GM21723 (cell line): ENCODE measurements around the gene NSF.
A peak's percentile ranks its signal among the peaks of the same experiment; 100 is the strongest.
"Not testable (repeated sequence)": the region's sequence is repeated elsewhere in the genome, so short reads cannot be mapped to it uniquely, and the experiment has no call there.

Experiments
- ATAC-seq: cut with Tn5 transposase; IDR thresholded peaks from one replicate; pipeline ENCODE4 v1.9.1; 2021; ENCODE audit warnings: mild to moderate bottlenecking, moderate library complexity; ENCODE audit not compliant: unreplicated experiment

NSF gene

DNA sequence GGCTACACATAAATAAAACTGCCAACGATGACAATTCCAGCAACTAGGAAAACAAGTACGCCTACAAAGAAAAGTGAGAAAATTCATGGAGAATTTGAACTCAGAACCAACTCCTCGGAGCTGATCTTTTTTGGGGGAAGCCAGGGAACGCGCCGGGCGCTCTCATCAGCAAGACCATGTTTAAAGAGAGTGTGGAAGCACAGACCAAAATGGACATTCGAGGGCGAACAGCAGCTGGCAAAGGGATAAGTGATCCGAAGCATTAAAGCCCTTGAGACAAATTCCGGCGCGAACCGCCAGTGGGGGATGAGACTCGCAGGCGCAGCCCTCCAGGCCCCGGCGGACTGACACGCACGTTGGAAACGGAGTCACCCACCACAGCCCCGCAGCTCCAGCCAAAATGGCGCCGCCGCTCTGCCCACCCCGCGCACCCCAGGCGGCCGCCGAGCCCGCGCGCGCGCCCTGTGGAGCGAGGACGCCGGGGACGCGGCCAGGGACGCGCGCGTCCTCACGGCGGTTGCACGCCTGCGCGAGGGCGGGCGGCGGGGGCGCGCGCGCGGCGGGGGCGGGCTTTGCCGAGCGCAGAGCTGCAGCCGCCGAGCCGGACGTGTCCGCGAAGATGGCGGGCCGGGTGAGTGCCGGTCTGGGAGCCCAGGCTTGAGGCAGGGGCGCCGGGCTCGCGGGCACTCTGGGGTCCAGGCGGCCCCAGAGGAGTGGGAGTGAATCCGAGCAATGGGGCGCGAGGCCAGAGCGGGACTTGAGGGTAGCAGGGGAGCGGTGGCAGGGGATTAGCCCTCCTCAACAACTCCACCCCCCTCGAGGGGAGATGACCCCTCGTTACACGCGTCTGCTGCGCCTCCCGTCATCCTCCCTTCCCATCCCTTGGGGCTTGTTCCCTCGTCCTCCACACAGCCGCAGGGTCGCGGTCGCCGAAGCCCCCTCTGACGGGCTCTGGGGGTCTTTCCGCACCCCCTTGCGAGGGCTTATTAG lies at the start of gene NSF:
Gene NSF, plus strand, starts transcription at position 513 of the 990 bp plus-strand sequence. Its CDS starts 107 bp downstream, at position 620.
- peak; percentile 72 for ATAC-seq

GRCh38 chr17:46548607-46549006 lies 41.9 kb upstream of the NSF start:
- not testable (repeated sequence) for ATAC-seq

- ATAC-seq, result not testable (repeated sequence)
Observed at GRCh38 chr17:46559155-46559554, 31.3 kb upstream of the NSF start.

DNA sequence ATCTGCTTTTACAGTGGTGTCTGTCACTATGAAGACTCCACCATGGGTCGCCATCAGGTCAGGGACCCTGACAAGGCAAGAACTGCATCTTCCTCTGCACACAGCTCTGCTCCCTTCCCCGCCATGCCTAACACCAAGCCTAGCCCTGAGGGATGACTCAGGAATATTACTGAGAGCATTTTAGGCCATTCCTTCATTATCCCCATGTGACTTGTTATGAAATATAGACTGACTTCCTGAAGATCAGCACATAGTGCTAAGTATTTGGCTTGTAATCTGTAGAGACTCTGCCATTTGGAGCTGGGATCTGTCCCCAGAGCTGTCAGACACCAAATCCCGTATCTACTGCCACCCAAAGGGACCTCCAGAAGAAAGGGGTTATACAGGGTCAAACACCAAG lies 30.4 kb upstream of the NSF start:
- ATAC-seq, result not testable (repeated sequence)

- not testable (repeated sequence) for ATAC-seq
Observed at GRCh38 chr17:46566284-46566683, 24.2 kb upstream of the NSF start.

DNA sequence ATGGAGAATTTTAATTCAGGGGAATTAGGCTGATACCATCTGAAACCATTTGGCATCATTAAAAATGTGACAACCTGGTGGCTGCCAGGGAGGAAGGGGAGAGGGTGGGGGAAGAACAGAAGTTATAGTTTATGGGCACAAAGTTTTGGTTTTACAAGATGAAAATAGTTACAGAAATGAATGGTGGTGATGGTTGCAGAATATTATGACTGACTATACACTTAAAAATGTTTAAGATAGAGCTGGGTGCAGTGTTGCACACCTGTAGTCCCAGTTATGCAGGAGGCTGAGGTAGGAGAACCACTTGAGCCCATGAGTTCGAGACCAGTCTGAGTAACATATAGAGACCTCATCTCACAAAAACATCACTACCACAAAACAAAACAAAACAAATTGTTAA lies 23.5 kb upstream of the NSF start:
- not testable (repeated sequence) for ATAC-seq

DNA sequence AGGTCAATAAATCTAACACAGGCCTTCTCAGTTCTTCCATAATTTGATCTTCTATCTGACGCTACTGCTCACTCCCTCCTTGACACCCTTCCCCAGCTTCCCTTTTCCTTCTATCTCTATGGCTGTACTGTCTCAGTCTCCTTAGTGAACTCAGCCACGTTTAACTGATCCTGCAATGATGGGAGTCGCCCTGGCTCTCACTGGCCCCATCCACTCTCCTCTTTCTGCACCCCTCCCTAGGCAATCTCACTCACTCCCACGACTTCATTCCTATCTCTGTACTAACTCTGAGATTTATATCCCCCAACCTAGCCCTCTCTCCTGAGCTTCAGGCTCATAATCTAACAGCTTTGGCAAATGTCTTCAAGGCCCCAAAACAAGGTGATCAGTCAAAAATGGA lies 18.7 kb upstream of the NSF start:
- not testable (repeated sequence) for ATAC-seq

DNA sequence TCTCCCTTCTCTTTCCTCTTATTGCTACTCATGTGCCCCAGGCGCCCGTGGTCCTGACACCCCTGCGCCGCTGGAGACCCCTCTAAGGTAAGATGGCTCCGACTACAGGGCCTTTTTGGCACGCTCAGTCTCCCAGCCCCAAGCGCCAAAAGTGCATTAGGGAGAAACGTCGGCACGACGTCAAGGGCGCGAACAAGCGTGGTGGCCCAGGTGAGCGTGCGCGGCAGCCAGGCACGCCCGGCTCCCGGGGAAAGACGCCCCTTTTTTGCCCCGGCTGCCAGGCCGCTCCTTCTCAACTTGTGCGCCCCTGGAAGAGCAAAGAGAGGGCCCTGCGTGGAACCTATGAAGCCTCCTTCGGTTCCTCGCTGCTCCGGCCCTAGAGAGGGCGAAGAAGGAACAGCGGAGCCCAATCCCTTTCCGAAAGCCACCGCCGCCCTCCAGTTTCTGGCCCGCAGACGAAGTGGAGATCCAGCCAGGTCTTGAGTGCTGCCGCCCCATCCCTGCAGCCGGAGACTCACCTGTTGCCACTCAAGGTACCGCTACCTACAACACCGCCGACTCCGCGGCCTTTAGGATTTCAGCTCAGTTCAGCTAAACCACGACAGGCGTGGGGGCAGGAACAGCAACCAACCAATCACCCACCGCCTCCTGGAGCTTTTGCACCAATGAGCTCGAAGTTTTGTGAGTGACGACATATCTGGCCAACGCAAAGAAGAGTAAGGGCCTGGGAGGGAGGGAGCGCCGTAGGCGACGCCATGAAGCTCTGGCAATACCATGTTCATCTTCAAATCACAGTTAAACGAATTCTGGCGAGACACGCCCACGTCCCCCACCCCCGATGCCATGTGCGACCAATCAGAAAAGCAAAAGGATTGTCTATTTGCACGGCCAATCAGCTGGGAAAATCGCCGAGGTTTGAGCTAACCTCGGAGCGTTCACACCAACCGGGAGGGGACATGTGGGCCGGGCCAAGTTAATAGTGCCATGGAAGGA lies 11.1 kb upstream of the NSF start, which contains the start of gene ARL17A:
Gene ARL17A, minus strand, starts transcription at position 609 of the 993 bp plus-strand sequence. CDS start 3,369 bp downstream, outside the sequence.
- peak; percentile 82 for ATAC-seq

- ATAC-seq, result not testable (repeated sequence)
Observed at GRCh38 chr17:46580082-46580481, 10.4 kb upstream of the NSF start.

DNA sequence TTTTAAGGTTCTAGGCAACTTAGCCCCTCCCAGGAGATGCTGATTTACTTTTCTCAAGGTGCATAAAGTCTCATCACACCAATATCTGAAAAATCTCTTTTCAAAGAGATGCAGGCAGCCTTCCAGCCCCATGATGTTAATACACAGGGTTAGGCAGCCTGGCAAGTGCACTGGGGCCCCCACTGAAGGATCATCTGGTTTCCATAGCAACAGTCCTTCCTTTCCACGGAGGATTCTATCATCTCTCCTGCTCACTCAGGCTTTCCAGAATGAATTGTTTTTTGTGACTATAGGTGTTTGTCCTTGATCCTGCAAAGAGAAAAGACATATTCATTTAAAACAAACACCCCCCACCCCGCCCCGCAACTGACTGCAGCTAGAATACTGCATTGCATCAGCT lies 5.0 kb upstream of the NSF start:
- ATAC-seq, result not testable (repeated sequence)

GRCh38 chr17:46591332-46591731 lies 863 bp downstream of the NSF start:
- ATAC-seq, result peak; percentile 18

- ATAC-seq, result not testable (repeated sequence)
Observed at GRCh38 chr17:46598344-46598931, 8.0 kb downstream of the NSF start.

- not testable (repeated sequence) for ATAC-seq
Observed at GRCh38 chr17:46600767-46601166, 10.3 kb downstream of the NSF start.

GRCh38 chr17:46603125-46603524 lies 12.7 kb downstream of the NSF start:
- peak; percentile 90 for ATAC-seq

DNA sequence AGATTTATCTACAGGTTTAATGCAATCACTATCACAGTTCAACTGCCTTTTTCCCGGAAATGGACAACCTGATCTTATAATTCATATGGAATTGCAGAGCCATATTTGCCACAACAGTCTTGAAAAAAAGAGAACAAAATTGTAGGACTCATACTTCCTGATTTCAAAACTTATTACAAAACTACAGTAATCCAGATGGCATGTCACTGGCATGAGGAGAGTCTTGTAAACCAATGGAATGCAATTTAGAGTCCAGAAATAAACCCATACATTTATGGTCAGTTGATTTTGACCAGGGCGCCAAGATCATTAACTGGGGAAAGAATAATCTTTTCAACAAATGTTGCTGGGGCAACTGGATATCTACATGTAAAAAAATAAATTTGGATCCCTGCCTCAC lies 20.8 kb downstream of the NSF start:
- not testable (repeated sequence) for ATAC-seq

GRCh38 chr17:46613876-46614275 lies 23.4 kb downstream of the NSF start:
- not testable (repeated sequence) for ATAC-seq

DNA sequence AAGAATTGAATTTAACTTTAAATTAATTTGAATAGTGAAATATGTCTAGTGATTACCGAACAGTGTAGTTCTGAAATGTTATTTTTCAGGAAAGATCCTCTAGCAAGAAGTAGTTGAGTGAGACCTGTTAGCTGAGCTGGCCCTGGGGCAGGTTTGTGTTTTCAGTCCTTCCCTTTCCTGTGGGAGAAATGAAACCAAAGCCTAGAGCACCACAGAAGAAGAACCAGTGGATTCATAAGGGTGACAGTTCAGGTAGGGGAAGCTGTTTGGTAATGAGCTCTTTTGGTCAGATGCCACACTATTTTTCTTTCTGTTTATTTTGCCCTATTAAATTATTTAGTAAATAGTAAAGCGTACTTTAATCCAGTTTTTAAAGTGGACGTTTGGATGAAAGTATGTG lies 26.7 kb downstream of the NSF start:
- not testable (repeated sequence) for ATAC-seq

DNA sequence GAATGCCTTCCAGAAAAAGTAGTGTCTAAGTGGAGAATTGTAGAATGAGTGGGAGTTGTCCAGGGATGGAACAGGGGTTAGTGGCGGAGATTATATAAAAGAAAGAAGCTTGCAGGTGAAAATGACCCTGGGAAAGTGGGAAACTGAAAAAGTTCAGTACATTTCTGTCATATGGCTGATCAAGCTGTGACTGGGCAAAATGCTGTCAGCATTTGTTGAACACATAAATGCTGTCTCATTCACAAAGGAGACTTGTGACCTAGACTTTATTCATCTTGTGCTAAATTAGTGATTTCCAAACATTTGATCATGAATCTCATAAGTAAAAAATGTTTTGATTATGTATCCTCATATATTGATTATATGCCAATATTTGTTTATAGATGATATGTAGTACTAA lies 28.5 kb downstream of the NSF start:
- ATAC-seq, result not testable (repeated sequence)

- not testable (repeated sequence) for ATAC-seq
Observed at GRCh38 chr17:46623790-46624189, 33.3 kb downstream of the NSF start.

- not testable (repeated sequence) for ATAC-seq
Observed at GRCh38 chr17:46624726-46625125, 34.3 kb downstream of the NSF start.
